WTC11 (cell line): ENCODE results near the gene KIAA1755. TPM values are rescaled to one million over a fixed set of nuclear protein-coding genes. Genes with fewer than 3 reads are reported as not detected.

ENCODE experiments used
- ATAC-seq: fragments of 200-7000 bp; cut with Tn5 transposase; 2 replicates; pipeline ENCODE4 v1.10.0; 2021; ENCODE audit warnings: mild to moderate bottlenecking, moderate library complexity
- CTCF ChIA-PET: fragments of 300-600 bp; sonication (Branson Sonifier 250); formaldehyde crosslinking; loops from one replicate; lab custom pipeline; 2021; ENCODE audit warnings: antibody characterized with exemption; lab: Charles Lee
- POLR2A ChIA-PET: fragments of 350-600 bp; sonication (Branson Sonifier 250); formaldehyde crosslinking; loops from one replicate; lab custom pipeline; 2021; ENCODE audit warnings: antibody characterized with exemption; lab: Charles Lee
- DNase-seq: peaks from one replicate; pipeline ENCODE4 v3.0.0; 2021; ENCODE audit warnings: low spot score
- H3K27ac Mint-ChIP-seq: 2 replicates; pipeline ENCODE4 v1.8.0; 2021; ENCODE audit warnings: mixed read lengths
- H3K27me3 Mint-ChIP-seq: 2 replicates; pipeline ENCODE4 v1.8.0; 2021; ENCODE audit warnings: low read depth, mild to moderate bottlenecking, moderate library complexity, mixed read lengths
- H3K36me3 Mint-ChIP-seq: 2 replicates; pipeline ENCODE4 v1.8.0; 2021; ENCODE audit warnings: mixed read lengths
- H3K4me1 Mint-ChIP-seq: 2 replicates; pipeline ENCODE4 v1.8.0; 2022; ENCODE audit warnings: mixed read lengths
- H3K4me3 Mint-ChIP-seq: 2 replicates; pipeline ENCODE4 v1.8.0; 2021; ENCODE audit warnings: mild to moderate bottlenecking, moderate library complexity, mixed read lengths
- H3K9me3 Mint-ChIP-seq: 2 replicates; pipeline ENCODE4 v1.8.0; 2021; ENCODE audit warnings: mixed read lengths
- AFF4 ChIP-seq: sonication (generic); formaldehyde crosslinking; IDR thresholded peaks from 2 replicates; pipeline ENCODE4 v1.8.1; 2023; ENCODE audit warnings: mild to moderate bottlenecking, missing genetic modification reagents, borderline replicate concordance
- AR ChIP-seq: fragments of 250-450 bp; sonication (Bioruptor Pico); IDR thresholded peaks from 2 replicates; pipeline ENCODE4 v1.9.0; 2021; ENCODE audit warnings: mild to moderate bottlenecking
- ATF2 ChIP-seq: sonication (generic); formaldehyde crosslinking; IDR thresholded peaks from 2 replicates; pipeline ENCODE4 v1.8.1; 2022; ENCODE audit warnings: low read depth, missing genetic modification reagents, borderline replicate concordance
- EMX1 ChIP-seq: fragments of 250-450 bp; sonication (Bioruptor Pico); IDR thresholded peaks from 2 replicates; pipeline ENCODE4 v1.8.0; 2021; ENCODE audit warnings: mild to moderate bottlenecking
- FOXP1 ChIP-seq: sonication (generic); formaldehyde crosslinking; IDR thresholded peaks from 2 replicates; pipeline ENCODE4 v1.8.0; 2022; ENCODE audit warnings: missing genetic modification reagents, mild to moderate bottlenecking, moderate library complexity, borderline replicate concordance
- GABPB1 ChIP-seq: sonication (generic); formaldehyde crosslinking; IDR thresholded peaks from 2 replicates; pipeline ENCODE4 v1.8.1; 2023; ENCODE audit warnings: mild to moderate bottlenecking, missing genetic modification reagents
- NFE2L1 ChIP-seq: sonication (generic); formaldehyde crosslinking; IDR thresholded peaks from 2 replicates; pipeline ENCODE4 v1.8.1; 2023; ENCODE audit warnings: missing genetic modification reagents
- OVOL2 ChIP-seq: fragments of 250-450 bp; sonication (Bioruptor Pico); IDR thresholded peaks from 2 replicates; pipeline ENCODE4 v1.9.0; 2021; ENCODE audit warnings: mild to moderate bottlenecking, borderline replicate concordance
- PRRX2 ChIP-seq: fragments of 250-450 bp; sonication (Bioruptor Pico); IDR thresholded peaks from 2 replicates; pipeline ENCODE4 v1.8.0; 2021; ENCODE audit warnings: mild to moderate bottlenecking
- TEAD4 ChIP-seq: sonication (generic); formaldehyde crosslinking; IDR thresholded peaks from 2 replicates; pipeline ENCODE4 v1.8.0; 2022; ENCODE audit warnings: mild to moderate bottlenecking, missing genetic modification reagents
- TP53 ChIP-seq: sonication (generic); formaldehyde crosslinking; IDR thresholded peaks from 2 replicates; pipeline ENCODE4 v1.8.1; 2023; ENCODE audit warnings: mild to moderate bottlenecking, missing genetic modification reagents
- ZMAT4 ChIP-seq: fragments of 250-450 bp; sonication (Bioruptor Pico); IDR thresholded peaks from 2 replicates; pipeline ENCODE4 v1.9.0; 2021; ENCODE audit warnings: mild to moderate bottlenecking
- ZNF121 ChIP-seq: sonication (generic); formaldehyde crosslinking; IDR thresholded peaks from 2 replicates; pipeline ENCODE4 v1.8.0; 2023; ENCODE audit warnings: missing genetic modification reagents
- ZNF232 ChIP-seq: sonication (generic); formaldehyde crosslinking; IDR thresholded peaks from 2 replicates; pipeline ENCODE4 v1.8.0; 2022; ENCODE audit warnings: mild to moderate bottlenecking, missing genetic modification reagents
- ZNF396 ChIP-seq: fragments of 250-450 bp; sonication (Bioruptor Pico); IDR thresholded peaks from 2 replicates; pipeline ENCODE4 v1.8.0; 2021; ENCODE audit warnings: mild to moderate bottlenecking, moderate library complexity, borderline replicate concordance
- ZNF416 ChIP-seq: fragments of 250-450 bp; sonication (Bioruptor Pico); IDR thresholded peaks from 2 replicates; pipeline ENCODE4 v1.9.0; 2021; ENCODE audit warnings: mild to moderate bottlenecking, inconsistent platforms
- ZNF423 ChIP-seq: fragments of 250-450 bp; sonication (Bioruptor Pico); IDR thresholded peaks from 2 replicates; pipeline ENCODE4 v2.1.2; 2022; ENCODE audit warnings: mild to moderate bottlenecking, moderate library complexity
- total RNA-seq: library from RNA; stranded (reverse); gene quantifications from 3 replicates; pipeline ENCODE4 v1.2.3, GENCODE V29; 2021

KIAA1755 gene
- total RNA-seq, 1 experiment from 2014 or later, result 0.50 TPM

GRCh38 chr20:38258545-38259215 lies 1.9 kb downstream of the KIAA1755 start:
- peaks cover 10% of the 10 kb centered on the region for H3K4me1 Mint-ChIP-seq
- no peak for DNase-seq
- H3K36me3 Mint-ChIP-seq, result no peaks in the 10 kb centered on the region
- ChIA-PET POLR2A (no interaction called here), CTCF (no interaction called here)
- no peaks in the 10 kb centered on the region for H3K9me3 Mint-ChIP-seq
- no peak for ATAC-seq
- no peak overlapping the region for H3K4me3 Mint-ChIP-seq
- no peak overlapping the region for H3K27ac Mint-ChIP-seq
- H3K27me3 Mint-ChIP-seq, result peaks cover 33% of the 10 kb centered on the region
- TF ChIP-seq AFF4 (CRISPR knock-in tag) (no peak), EMX1 (CRISPR knock-in tag) (no peak), ZMAT4 (CRISPR knock-in tag) (no peak), TEAD4 (CRISPR knock-in tag) (no peak), FOXP1 (CRISPR knock-in tag) (no peak), TP53 (no peak)

GRCh38 chr20:38256966-38257365 lies 3.6 kb downstream of the KIAA1755 start:
- H3K36me3 Mint-ChIP-seq, result no peaks in the 10 kb centered on the region
- H3K9me3 Mint-ChIP-seq, result no peaks in the 10 kb centered on the region
- H3K27ac Mint-ChIP-seq, result no peak overlapping the region
- DNase-seq, result no peak
- TF ChIP-seq ZNF423 (CRISPR knock-in tag) (no peak), AR (CRISPR knock-in tag) (no peak), ZNF232 (CRISPR knock-in tag) (no peak), ATF2 (CRISPR knock-in tag) (no peak), ZNF396 (CRISPR knock-in tag) (no peak), PRRX2 (no peak), ZNF121 (CRISPR knock-in tag) (no peak), OVOL2 (CRISPR knock-in tag) (no peak), NFE2L1 (no peak), GABPB1 (CRISPR knock-in tag) (no peak), ZNF416 (no peak)
- peaks cover 25% of the 10 kb centered on the region for H3K4me1 Mint-ChIP-seq
- no peak overlapping the region for H3K4me3 Mint-ChIP-seq
- ChIA-PET POLR2A (no interaction called here), CTCF (no interaction called here)
- ATAC-seq, result no peak
- H3K27me3 Mint-ChIP-seq, result peaks cover 28% of the 10 kb centered on the region
